Hepatocyte (in vitro differentiated cells): ENCODE results near the gene RIMBP2. TPM values are rescaled to one million over a fixed set of nuclear protein-coding genes. Genes with fewer than 3 reads are reported as not detected.

Source experiments
- DNase-seq: peaks from one replicate; pipeline ENCODE4 v3.0.0-alpha.2; 2016; ENCODE audit warnings: low spot score
- H2AFZ ChIP-seq: fragments of 200-600 bp; sonication (generic); 2 replicates; pipeline ENCODE4 v1.6.0; 2016; ENCODE audit warnings: antibody characterized with exemption, mild to moderate bottlenecking
- H3K27ac ChIP-seq: fragments of 200-600 bp; sonication (generic); 2 replicates; pipeline ENCODE4 v1.5.1; 2016; ENCODE audit warnings: mild to moderate bottlenecking
- H3K27me3 ChIP-seq: fragments of 200-600 bp; sonication (generic); 2 replicates; pipeline ENCODE4 v1.6.1; 2016
- H3K36me3 ChIP-seq: fragments of 200-600 bp; sonication (generic); replicated peaks from 2 replicates; pipeline ENCODE4 v1.5.1; 2016; ENCODE audit warnings: low read depth; ENCODE audit not compliant: insufficient read depth
- H3K4me1 ChIP-seq: fragments of 200-600 bp; sonication (generic); 2 replicates; pipeline ENCODE4 v1.5.1; 2016; ENCODE audit warnings: mild to moderate bottlenecking, moderate library complexity; ENCODE audit not compliant: insufficient read depth
- H3K4me2 ChIP-seq: fragments of 200-600 bp; sonication (generic); 2 replicates; pipeline ENCODE4 v1.6.0; 2016
- H3K4me3 ChIP-seq: fragments of 200-600 bp; sonication (generic); 2 replicates; pipeline ENCODE4 v1.5.1; 2016; ENCODE audit warnings: mild to moderate bottlenecking
- H3K79me2 ChIP-seq: fragments of 200-600 bp; sonication (generic); 2 replicates; pipeline ENCODE4 v1.6.0; 2017; ENCODE audit warnings: mild to moderate bottlenecking
- H3K9me2 ChIP-seq: fragments of 200-600 bp; sonication (generic); replicated peaks from 2 replicates; pipeline ENCODE4 v1.6.0; 2017; ENCODE audit warnings: mild to moderate bottlenecking; ENCODE audit not compliant: insufficient read depth
- H3K9me3 ChIP-seq: fragments of 200-600 bp; sonication (generic); 2 replicates; pipeline ENCODE4 v1.5.1; 2016; ENCODE audit warnings: low read depth, mild to moderate bottlenecking
- H4K20me1 ChIP-seq: fragments of 200-600 bp; sonication (generic); 2 replicates; pipeline ENCODE4 v1.6.0; 2016; ENCODE audit warnings: mild to moderate bottlenecking; ENCODE audit not compliant: insufficient read depth, poor library complexity, severe bottlenecking
- EZH2 ChIP-seq: fragments of 200-600 bp; sonication (generic); IDR thresholded peaks from 2 replicates; pipeline ENCODE4 v1.6.1; 2016; ENCODE audit warnings: antibody characterized with exemption, mild to moderate bottlenecking, borderline replicate concordance
- EZH2phosphoT487 ChIP-seq: fragments of 200-600 bp; sonication (generic); IDR thresholded peaks from one replicate; pipeline ENCODE4 v1.6.1; 2018; ENCODE audit warnings: antibody characterized with exemption, mild to moderate bottlenecking, low read depth, moderate library complexity; ENCODE audit not compliant: unreplicated experiment, severe bottlenecking
- WGBS: methylation state at CpG from one replicate; pipeline ENCODE4 v1.1.6; 2016; ENCODE audit warnings: low lambda C conversion rate; ENCODE audit errors: missing lambda C conversion rate; 5-methylcytosine and 5-hydroxymethylcytosine counted together
- polyA plus RNA-seq: library from polyadenylated mRNA; unstranded; fragments of >200 nt; fragmentation: Nextera tagmentation; extraction: Ambion mirVana; gene quantifications from 2 replicates; pipeline ENCODE4 v1.2.1, GENCODE V29; 2016
- total RNA-seq: library from RNA; depleted of rRNA; stranded (reverse); fragments of >200 nt; gene quantifications from 2 replicates; pipeline ENCODE4 v1.2.3, GENCODE V29; 2014
- TF ChIP-seq, protein P1 (sequence below): fragments of 200-600 bp; sonication (generic); IDR thresholded peaks from 2 replicates; pipeline ENCODE4 v1.5.1; 2016; ENCODE audit warnings: antibody characterized with exemption, mild to moderate bottlenecking; ENCODE audit not compliant: poor library complexity

RIMBP2 gene
- total and polyA plus RNA-seq, 2 experiments from 2014 or later: 2.5 to 4.4 TPM

DNA sequence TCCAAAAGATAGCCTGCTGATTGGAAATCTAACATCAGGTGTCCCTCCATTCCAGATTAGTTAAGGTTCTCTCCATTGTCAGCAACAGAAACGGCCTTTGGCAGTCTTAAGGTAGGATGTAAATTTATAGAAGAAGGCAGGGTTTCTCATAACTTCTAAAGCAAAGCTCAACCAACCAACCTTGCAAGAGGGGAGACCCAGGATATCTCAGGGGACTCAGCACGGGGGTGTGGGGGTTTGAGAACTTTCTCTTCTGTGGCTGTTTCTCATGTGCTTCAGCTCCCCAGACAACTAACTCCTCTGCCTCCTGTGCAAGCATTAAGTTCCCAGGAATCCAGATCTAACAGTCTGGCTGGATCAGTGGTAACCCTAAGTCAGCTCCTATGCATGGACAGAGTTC is 148.1 kb downstream of the RIMBP2 start:
- Histone ChIP-seq H3K4me1 (no peaks in the 10 kb centered on the region), H3K27me3 (no peaks in the 10 kb centered on the region), H3K4me3 (no peak overlapping the region), H3K9me2 (no peaks in the 10 kb centered on the region), H2AFZ (no peak overlapping the region), H3K27ac (no peak overlapping the region), H3K9me3 (no peaks in the 10 kb centered on the region), H3K36me3 (no peaks in the 10 kb centered on the region), H3K4me2 (no peak overlapping the region), H4K20me1 (no peaks in the 10 kb centered on the region), H3K79me2 (no peaks in the 10 kb centered on the region)
- no peak for TF ChIP-seq EZH2
- TF ChIP-seq EZH2phosphoT487: no peak
- TF ChIP-seq, protein P1, sequence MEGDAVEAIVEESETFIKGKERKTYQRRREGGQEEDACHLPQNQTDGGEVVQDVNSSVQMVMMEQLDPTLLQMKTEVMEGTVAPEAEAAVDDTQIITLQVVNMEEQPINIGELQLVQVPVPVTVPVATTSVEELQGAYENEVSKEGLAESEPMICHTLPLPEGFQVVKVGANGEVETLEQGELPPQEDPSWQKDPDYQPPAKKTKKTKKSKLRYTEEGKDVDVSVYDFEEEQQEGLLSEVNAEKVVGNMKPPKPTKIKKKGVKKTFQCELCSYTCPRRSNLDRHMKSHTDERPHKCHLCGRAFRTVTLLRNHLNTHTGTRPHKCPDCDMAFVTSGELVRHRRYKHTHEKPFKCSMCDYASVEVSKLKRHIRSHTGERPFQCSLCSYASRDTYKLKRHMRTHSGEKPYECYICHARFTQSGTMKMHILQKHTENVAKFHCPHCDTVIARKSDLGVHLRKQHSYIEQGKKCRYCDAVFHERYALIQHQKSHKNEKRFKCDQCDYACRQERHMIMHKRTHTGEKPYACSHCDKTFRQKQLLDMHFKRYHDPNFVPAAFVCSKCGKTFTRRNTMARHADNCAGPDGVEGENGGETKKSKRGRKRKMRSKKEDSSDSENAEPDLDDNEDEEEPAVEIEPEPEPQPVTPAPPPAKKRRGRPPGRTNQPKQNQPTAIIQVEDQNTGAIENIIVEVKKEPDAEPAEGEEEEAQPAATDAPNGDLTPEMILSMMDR: no peak
- WGBS: 88% methylated on average over 2 of the region's 2 CpGs
- no peak for DNase-seq

DNA sequence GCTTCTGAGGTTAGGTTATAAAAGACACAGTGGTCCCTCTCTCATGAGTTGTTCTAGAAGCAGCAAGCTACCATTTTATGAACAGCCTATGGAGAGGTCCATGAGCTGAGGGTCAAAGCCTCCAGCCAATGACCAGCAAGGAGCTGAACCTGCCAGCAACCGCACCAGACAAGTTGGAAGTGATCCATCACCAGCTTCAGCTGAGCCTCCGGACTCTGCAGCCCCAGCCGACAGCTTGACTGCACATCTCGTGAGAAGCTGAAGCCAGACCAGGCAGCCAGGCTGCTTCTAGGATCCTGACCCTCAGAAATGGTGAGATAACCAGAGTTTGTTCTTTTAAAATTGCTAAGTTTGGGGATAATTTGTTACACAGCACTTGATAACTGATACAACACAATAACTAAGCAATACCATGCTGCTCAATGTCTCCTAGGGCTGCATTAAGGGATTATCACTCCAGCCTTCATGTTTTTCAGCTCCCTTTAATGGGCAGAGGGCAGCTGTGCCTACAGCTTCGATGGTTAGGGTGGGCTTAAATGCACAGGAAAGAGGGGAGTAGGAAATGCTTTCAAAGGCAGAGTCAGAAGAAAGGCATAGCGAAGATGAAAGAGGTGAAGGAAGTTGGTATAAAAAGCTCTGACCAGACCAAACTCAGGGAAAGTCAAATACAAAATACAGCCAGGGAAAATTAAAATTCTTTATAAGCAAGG is 149.5 kb downstream of the RIMBP2 start:
- 82% methylated on average over 6 of the region's 6 CpGs for WGBS
- no peaks in the 10 kb centered on the region for H3K9me2 ChIP-seq
- TF ChIP-seq, protein P1: no peak
- TF ChIP-seq EZH2phosphoT487 (no peak), EZH2 (no peak)

DNA sequence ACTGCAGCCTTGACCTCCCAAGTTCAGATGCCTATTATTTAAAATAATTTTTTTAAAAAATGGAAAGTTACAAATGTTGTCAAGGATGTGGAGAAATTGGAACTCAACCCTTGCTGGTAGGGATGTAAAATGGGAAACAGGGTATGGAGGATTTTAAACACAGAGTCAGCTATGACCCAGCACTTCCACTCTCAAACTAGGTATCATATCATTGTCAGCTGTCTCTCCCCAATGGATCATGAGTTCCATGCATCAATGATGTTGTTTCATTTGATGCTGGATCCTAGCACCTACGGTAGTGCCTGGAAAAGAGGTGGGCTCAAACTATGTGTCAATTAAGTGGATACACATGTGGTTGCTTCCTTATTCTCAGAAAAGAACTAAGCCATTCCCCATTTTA is 150.9 kb downstream of the RIMBP2 start:
- 100% methylated on average over 1 of the region's 1 CpG for whole genome bisulfite sequencing
- Histone ChIP-seq H3K4me1 (peaks cover 3% of the 10 kb centered on the region), H3K27ac (no peak overlapping the region), H2AFZ (no peak overlapping the region), H3K36me3 (no peaks in the 10 kb centered on the region), H3K4me2 (no peak overlapping the region), H3K9me2 (no peaks in the 10 kb centered on the region), H3K4me3 (no peak overlapping the region), H3K9me3 (no peaks in the 10 kb centered on the region), H4K20me1 (no peaks in the 10 kb centered on the region), H3K27me3 (no peaks in the 10 kb centered on the region), H3K79me2 (no peaks in the 10 kb centered on the region)
- TF ChIP-seq, protein P1: no peak
- TF ChIP-seq EZH2 (no peak), EZH2phosphoT487 (no peak)
- DNase-seq: no peak

More for the DNA sequence above, 149.5 kb downstream of the RIMBP2 start:
- Histone ChIP-seq H3K9me3 (no peaks in the 10 kb centered on the region), H3K4me1 (no peaks in the 10 kb centered on the region), H3K4me3 (no peak overlapping the region), H3K36me3 (no peaks in the 10 kb centered on the region), H2AFZ (no peak overlapping the region), H3K27me3 (no peaks in the 10 kb centered on the region), H3K79me2 (no peaks in the 10 kb centered on the region), H3K27ac (no peak overlapping the region), H4K20me1 (no peaks in the 10 kb centered on the region), H3K4me2 (no peak overlapping the region)
- DNase-seq: no peak
